ENCODE measurements around the gene KRT83.

The KRT83 gene

DNA sequence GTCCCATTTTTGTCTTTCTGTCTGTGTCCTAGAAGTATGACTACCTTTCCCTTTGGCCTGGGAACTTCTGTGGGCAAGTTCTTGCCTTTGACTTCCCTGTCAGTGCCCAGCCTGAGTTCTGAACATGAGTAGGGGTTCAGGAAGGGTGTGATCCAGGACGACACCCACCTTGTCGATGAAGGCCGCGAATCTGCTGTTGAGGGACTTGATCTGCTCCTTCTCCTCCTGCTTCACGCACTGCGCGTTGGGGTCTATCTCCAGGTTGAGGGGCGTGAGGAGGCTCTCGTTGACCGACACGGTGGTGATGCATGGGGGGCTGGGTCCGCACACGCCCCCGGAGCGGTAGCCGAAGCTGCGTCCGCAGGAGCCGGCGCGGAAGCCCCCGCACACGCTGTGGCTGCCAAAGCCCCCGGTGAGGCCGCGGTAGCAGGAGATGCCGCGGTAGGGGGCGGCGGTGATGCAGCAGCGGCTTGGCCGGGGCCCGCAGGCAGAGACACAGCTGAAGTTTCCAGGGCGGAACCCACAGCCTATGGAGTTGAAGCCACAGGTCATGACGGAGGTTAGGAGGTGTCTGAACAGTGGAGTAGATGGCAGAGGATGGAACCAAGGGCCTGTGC, at the start of gene KRT83:
Gene KRT83, minus strand, starts transcription at position 615 of the 617 bp plus-strand sequence. Its CDS starts 63 bp downstream, at position 552.
- DNase-seq (ENCODE audit: low spot score), result no peak

DNA sequence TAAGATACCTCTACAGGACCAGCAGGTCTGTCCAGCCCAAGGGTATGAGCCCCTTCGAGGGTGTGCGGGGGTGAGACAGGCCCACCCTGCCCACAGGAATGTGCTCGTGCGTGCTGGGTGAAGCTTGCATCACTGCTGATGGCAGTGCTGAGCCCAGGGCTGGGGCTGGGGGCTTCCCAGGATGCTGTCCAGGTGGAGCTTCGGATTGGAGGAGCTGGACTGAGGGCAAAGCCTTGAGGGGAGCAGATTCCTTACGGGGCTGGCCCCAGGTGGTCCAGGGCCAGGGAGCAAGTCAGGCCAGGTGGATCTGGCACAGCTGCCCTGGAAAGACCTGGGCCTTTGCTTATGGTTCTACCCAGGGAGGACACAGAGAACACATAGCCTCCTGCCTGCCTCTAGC, 48.6 kb upstream of the KRT83 start:
- DNase-seq (ENCODE audit: low spot score), result no peak

DNA sequence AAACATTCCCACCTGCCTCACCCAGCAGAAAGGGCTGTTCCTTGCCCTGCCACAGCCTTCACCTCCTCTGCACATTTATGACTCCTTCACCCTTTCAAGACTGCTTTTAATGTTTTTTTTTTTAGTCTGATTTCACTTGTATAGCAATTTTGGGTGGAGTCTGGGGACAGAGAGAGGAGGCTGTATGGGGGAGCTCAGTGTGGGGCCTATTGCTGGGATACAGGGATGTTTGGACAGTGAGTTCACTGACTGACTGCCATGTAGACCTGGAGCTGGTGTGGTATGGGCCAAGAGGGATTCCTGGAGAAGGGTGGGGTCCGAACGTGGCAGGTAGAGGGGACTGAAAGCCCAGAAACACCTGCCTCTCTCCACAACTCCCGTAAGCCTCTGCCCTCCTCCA, 48.0 kb upstream of the KRT83 start:
- DNase-seq (ENCODE audit: low spot score), result no peak

DNA sequence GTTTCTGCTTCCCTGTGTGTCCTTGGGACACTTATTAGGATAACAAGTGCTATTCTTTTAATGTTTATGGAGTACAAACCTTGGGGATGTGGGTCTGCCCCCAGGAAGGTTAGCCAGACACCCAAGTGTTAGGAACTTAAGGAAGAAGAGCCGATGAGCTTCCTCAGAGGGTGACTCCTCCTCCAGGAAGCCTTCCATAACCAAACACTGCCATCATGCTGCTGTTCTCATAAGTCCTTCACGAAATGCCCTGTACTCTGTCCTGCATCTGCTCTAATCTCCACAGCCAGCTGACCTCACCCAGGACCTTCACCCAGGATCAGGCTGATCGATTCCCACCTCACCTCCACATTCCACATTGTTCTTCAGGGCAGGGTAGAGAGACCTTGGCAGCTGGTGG, 47.3 kb upstream of the KRT83 start:
- no peak for DNase-seq (ENCODE audit: low spot score)

DNA sequence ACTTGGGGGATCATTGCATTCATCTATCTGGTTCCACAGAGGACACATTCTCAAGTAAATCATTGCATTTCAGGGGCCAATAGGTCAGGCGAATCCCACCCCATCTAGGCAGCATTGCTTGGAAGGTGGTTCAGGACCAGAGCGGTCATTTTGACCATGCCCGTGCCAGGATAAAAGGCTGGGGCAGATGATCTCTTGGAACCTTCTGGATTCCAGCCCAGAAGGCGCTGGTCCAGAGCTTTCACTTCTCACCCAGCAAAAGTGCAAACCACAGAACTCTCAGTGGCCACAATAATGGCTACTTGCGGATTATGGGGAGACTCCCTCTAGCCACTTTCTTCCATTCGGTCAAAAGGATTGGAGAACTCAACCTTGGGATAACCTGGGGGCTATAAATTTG, 46.7 kb upstream of the KRT83 start:
- no peak for DNase-seq (ENCODE audit: low spot score)

DNA sequence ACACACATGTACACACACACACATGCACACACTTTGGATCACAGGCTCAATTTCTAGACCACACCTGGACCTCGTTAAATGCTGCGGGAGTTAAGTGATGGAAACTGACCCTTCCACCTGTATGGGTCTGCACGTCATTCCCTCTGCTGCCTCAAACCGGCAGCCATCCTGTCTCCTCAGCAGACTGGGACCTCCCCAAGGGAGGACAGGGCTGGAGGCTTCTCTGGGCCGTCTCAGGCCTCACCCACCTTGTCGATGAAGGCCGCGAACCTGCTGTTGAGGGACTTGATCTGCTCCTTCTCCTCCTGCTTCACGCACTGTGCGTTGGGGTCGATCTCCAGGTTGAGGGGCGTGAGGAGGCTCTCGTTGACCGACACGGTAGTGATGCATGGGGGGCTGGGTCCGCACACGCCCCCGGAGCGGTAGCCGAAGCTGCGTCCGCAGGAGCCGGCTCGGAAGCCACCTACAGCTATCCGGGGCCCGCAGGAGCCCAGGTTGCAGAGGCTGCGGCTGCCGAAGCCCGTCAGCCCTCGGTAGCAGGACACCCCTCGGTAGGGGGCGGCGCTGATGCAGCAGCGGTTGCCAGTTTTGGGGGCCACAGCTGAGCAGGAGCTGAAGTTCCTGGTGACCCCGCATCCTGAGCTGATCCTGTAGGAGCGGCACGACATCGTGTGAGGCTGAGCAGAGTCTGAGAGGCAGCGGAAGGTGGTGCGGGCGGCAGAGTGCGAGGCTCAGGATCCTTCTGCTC, 45.7 kb upstream of the KRT83 start, which contains the start of gene KRT85:
Gene KRT85, minus strand, starts transcription at position 744 of the 748 bp plus-strand sequence. Its CDS starts 76 bp downstream, at position 668.
- DNase-seq (ENCODE audit: low spot score), result no peak

DNA sequence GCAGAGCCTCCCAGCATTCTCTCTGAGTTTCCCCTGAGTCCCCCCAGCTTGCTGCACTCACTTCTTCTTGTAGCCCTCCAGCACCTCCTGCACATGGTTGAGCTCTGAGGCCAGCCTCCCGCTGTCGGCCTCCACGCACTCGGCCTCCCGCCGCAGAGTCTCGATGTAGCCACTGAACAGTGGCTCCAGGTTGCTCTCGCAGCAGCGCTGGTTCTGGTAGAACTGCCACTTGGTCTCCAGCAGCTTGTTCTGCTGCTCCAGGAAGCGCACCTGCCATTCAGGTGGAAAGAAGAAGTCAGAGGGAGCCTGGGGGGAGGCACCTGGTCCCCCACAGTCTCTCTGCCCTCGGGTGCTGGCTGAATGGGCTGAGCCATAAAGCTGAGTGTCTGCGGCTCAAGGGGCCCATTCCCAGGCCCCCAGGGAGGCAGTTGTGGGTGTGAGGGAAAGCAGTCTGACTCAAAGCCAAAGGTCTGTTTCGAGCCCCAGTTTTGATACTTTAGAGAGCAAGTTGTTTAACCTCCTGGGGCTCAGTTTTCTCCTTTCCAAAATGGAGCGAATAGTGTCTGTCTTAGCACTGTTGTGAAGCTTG, 43.8 kb upstream of the KRT83 start:
- no peak for DNase-seq (ENCODE audit: low spot score)

DNA sequence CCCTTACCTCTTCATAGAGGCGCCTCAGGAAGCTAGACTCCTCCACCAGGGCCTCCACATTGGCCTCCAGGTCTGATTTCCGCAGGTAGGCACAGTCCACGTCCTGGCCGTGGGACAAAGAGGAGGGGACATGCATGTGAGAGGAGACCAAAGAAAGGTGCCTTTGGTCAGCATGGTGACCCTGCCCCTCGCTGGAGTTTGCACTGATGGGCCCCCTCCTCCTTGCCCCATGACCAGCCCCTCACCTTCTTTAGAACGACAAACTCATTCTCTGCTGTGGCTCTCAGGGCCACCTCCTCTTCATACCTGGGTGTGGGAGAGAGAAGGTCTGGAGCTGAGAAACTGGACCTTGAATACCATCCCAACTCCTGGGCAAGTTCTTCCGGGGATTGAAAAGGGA, 42.9 kb upstream of the KRT83 start:
- no peak for DNase-seq (ENCODE audit: low spot score)

DNA sequence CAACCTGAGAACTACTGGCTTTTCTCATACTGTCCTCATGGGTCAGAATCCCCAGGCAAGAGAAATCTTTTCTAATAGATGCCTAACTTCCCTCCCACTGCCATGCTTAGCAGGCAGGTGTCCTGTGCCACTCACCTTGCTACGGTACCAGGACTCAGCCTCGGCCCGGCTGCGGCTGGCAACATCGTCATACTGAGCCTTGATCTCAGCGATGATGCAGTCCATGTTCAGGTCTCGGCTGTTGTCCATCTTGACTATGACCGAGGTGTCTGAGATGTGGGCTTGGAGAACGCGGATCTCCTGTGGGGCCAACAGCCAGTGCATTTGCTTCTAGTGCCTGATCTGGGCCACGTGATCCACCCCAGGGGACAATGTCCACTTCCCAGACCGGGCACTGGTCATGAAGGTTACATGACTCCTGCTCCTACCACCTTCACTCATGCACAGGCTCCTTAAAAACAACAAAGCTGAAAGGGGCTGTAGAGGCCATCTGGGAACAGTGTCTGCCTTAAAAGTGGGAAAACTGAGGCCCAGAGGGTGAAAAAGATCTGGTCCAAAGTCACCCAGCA, 42.0 kb upstream of the KRT83 start:
- no peak for DNase-seq (ENCODE audit: low spot score)

DNA sequence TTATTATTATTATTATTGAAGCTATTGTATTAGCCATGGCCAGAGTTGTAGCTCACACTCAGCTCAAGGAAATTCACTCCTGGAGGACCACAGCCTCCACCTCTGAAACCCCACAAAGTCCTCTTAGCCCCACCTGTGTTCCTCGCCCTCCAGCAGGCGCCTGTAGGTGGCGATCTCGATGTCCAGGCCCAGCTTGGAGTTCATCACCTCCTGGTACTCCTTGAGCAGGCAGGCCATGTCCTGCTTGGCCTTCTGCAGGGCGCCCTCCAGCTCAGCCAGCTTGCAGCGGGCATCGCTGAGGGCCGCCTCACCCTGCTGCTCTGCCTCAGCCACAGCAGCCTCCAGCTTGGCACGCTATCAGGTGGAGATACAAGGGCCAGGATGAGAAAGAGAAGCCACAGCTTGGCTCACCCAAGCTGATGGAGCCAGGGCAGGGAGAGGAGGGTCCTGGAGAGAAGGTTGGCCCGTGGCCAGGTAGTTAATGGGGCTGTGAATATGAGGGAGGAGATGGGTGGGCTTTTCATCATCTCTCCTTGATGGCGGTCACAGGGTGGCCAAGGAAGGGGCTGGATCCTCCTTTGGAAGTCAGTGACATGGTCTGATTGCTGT, 41.0 kb upstream of the KRT83 start:
- no peak for DNase-seq (ENCODE audit: low spot score)

DNA sequence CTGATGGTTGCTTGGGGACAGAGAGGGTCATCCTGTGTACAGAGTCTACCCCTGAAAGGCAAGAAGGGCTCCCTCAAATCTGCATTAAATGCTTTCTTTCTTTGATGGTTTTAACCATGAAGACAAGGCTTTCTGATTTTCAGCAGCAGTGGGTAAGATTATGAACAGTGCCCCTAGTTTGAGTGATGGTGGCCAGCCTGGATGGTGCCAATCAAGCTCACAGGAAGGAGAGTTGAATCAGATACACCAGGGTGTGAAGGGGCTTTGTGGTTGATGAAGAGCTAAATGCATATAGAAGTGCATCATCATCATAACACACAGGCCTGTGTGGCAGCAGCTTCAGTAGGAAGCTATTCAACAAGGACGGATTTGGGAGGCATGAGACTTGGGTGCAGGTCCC, 40.4 kb upstream of the KRT83 start:
- no peak for DNase-seq (ENCODE audit: low spot score)

DNA sequence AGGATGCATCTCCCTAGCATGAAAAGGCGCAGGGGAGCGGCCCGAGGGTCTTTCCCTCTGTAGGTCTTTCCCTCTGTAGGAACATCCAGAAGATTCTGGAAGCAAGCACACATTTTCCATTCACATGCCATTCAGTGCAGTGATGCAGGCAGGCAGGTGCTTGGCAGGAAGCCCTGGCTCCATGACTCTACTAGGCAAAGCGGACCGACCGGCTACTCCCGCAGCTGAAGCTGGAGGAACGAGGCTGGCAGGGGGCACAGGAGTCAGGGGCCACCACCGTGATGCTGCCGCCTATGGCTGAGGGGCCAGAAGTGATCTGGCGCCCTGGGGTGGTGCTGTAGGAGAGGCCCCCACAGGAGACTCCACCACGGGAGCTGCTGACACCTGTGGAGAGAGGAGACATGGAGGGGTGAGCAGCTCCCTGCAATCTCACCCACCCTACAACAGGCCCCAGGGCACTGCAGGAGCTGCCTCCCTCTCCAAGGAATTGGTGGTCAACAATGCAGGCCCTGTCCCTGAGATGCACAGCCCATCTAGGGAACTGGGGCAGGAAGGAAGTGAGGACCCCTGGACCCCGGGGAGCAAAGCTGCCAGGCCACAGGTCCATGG, 39.6 kb upstream of the KRT83 start:
- no peak for DNase-seq (ENCODE audit: low spot score)

DNA sequence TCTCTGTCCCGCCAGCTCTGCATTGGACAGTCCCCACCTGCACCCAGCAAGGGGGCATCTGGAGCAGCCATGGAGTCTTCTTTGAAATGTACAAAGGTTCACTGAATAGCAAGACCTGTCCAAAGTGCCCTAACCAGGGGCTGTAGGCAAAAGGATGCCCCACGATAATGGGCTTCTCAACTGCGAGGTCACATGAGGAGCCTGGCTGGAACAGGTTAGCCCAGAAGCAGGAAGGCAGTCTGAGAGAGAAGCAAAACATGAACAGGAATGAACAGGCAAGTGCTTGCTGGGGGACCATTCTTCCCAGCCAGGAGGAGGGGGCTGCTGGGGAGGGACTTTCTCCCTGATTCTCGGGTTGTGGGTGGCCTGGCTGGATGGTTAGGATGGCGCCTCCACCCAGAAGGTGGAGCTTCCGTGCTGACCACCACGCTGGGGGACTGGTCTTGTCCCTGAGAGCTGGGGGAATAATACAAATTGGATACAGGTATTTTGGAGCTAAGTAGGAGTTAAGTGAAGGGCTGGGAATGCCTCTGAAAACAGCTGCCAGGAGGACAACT, 39.0 kb upstream of the KRT83 start:
- no peak for DNase-seq (ENCODE audit: low spot score)

DNA sequence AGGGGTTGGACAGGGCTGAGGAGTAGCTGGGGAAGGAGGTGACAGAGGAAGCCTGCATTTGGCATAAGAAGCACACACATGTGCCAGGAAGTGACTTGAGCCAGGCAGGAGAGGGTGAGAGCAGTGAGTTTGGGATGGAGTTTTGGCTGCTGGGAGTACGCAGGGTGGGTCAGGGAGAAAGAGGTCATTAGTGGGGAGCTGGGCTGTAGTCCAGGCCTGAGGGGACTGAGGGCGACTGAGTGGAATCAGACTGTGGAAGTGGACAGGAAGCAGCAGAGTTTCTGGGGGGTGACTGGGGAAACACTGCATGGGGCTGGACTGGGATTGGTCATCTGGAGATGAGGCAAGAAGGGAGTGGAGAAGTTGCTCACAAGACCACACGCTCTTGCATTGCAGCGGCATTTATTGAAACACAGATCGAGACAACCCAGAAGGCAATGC, 38.4 kb upstream of the KRT83 start:
- DNase-seq (ENCODE audit: low spot score), result no peak

DNA sequence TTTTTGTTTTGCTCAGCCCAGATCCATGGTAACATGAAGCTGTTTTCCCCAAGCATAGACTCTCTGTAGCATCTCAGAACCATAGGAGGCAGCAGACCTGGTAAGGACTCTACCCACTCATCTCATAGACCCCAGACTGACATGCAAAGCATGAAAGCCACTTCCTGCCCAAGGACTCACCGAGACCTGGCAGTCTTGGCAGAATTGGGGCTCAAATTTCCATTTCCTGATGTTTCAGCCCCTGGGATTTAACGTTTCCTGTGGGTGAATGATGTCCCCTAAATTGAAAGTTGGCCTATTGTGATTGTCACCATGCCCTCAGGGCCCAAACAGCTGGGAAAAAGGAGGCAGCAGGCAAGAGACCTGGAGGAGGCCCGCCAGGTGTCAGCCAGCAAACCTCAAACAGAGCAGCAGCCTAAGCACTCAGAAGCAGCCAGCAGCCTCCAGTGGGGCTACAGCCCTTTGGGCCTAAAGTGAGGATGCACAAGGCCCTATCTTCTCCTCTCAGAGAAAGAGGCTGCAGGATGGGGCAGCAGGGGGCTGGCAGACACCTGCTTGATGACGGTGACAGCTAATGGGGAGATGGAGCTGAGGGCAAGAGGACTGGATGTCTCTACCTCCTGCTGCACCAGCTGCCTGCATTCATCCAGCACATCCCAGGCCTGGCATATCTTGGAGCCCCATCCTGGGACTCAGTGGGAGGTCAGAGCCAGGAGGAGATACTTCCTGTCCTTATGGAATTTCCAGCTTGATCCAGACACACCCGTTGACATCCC, 37.6 kb upstream of the KRT83 start:
- no peak for DNase-seq (ENCODE audit: low spot score)

DNA sequence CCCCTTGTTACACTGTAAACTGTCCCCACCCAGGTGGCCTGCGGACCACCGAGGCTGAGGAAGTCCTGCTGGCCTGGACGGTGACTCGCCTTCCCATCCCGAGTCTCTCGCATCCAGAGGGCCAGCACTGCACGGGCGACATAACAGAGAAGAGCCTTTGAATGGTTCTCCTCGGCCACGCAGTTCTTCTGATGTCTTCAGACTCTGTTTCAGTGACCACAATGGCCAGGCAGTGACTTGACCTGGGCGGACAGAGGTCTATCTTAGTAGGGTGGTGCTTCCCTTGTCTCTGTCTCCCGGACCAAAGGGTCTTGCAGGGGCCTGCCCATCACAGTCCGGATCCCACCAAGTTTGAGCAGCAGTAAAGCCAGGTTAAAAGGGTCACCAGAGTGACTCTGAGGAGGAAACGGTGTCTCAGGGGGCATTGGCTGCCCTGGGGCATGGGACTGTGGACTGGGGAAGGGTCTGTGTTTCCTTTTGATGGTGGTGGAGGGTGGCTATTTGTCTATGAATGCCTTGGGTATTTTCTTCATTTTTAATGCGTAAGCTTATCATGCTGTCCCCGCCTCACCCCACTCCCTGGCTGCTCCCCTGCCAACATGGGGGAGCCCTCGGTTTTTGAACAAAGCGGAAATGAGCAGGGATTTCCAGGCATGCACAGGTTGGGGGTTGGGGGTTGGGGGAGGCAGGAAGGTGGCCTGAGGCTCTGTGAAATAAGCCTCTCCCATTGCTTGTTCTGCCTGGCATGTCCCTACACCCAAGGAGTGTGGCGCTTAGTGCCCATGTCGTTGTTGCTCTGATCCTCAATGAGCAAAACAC, 35.8 kb upstream of the KRT83 start:
- no peak for DNase-seq (ENCODE audit: low spot score)

DNA sequence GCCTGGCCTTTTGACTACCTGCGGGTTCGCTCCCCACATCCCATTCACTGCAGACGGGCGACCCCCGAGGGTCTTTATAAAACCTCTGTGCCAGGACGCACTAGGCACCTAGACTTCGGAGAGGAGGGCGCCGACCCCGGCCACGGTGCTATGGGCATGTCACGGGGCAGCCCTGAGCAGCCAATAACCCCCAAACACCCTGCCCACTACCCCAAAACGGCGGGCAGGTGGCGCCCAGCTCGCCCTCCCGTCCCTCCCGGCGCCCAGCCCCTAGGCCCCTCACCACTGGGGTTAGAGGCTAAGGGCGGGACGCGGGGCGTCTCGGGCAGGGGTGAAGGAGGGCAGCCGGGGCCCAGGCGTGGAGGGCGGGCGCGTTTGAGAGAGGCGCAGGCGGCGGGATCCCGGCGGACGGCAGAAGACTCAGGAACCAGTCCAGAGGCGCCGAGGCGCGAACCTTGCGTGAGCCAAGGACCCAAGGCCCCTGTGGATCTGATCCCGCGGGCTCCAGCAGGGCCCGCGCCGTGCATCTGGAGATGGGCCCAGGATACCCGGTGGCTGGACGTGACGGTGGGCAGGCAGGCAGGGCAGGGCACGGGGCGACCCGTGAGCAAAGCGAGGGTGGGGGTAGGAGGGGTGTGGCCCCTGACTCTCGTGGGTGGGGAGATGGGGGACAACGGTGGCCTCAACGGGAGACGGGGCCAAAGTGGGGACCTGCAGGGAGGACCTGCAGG, 35.0 kb upstream of the KRT83 start:
- DNase-seq (ENCODE audit: low spot score), result no peak

DNA sequence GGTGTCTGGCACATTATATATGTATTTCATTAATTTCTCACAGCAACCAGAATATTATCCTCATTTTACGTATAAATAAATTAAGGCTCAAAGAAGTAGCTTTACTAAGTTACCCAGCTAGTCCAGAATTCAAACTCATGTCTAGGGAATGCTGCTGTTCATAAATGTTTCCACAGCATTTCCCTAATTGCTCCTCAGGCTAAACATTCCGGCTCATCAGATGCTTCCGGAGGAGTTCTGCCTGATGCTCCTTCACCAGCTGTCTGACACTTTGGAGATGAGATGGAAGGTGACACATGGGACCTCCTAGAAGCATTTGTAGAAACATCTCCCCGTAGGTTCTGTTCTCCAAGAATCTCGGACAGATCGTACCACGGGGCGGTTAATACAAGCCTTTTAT, 34.0 kb upstream of the KRT83 start:
- DNase-seq (ENCODE audit: low spot score), result no peak

DNA sequence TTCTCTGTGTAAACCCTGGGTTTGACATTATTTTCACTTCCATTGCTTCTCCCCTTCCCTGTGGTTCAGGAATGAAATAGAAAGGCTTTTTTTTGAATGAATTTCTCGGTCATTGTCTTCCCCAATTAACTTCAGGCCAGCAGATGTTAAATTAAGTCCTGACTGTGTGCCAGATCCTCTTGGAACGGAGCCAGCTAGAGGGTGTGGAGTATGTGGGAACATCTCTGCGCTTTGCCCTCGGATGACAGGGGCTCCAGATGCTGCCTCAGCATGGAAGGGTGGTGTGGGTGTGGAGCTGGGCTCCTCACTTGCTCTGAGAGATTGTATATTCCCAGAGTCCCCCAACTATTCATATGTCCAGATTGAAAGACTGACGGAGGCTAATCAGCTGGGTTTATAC, 33.0 kb upstream of the KRT83 start:
- DNase-seq (ENCODE audit: low spot score), result no peak
